ENCODE measurements around the gene C11orf16. TPM values are rescaled to one million over a fixed set of nuclear protein-coding genes. Genes with fewer than 3 reads are reported as not detected.

The C11orf16 gene
- total and polyA plus RNA-seq, 9 of the 15 experiments (the other 6 are each of a cell fraction or from before 2014, with no cell fraction given) = not detected

DNA sequence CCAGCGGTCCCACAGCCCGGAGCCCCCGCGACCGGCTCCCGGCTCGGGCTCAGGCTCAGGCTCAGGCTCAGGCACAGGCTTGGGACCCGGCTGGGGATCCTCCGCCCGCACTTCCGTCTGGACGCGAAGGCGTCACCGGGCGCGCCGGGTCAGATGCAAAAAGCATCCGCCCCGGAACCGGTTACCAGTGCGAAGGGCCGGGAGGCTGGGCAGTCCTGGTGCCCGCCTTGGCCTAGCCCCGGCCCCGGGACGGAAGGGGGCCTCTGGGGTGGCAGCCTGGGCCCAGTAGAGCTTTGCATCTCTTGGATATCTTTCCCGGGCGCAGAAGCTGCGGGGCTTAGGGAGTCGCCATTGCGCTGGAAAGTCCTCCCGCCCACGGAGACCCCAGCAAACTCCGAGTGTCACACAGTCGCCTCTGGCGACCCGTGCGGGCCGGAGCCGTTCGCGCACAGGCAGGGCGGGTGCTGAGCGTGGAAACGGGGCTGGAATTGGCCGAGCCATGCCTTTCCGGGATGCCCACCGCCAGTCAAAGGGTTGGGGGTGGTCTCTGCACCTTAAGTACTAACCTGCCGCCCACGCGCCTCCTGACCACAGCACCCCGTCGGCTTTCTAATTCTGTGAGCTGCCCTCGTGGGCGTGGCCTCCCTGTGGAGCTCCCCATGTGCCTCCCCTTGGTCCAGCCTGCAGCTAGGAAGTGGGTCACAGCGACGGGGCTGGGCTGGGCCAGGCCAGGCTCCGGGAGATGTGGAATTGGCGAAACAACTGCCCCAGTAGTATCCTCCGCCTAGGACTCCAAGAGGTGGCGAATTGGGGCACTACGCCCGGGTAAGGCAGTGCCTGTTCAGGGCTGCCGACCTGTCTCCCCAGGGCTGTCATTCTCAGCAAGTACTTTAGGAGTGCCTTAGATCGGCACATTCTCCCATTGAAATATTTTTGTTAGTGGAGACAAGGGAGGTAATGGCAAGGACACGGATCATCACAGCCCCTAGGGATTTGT lies 31.9 kb upstream of the C11orf16 start, which contains the start of gene TMEM9B (continued):
- TF ChIP-seq MYC (IDR thresholded peaks at IDR 0.05; ENCODE audit: low read depth, low read length) (peak; percentile 71), MYC (CRISPR knock-in tag; IDR thresholded peaks at IDR 0.05; ENCODE audit: borderline replicate concordance, low read depth) (peak; percentile 61; the same call in 1 of the 2 replicates), ELF1 (tag; IDR thresholded peaks at IDR 0.05) (peak; percentile 98), EP400 (IDR thresholded peaks at IDR 0.05) (peak; percentile 94), RBFOX2 (IDR thresholded peaks at IDR 0.05; ENCODE audit: low read depth, low read length) (peak; percentile 97), RCOR1 (IDR thresholded peaks at IDR 0.05; ENCODE audit: borderline replicate concordance in 1 of 2, low read depth in 2 of 2, low read length in 2 of 2) (peak in 1 of 2 experiments; percentile 41; a peak in 1 of 4 replicates), ATF7 (IDR thresholded peaks at IDR 0.05) (peak; percentile 88), POLR2A (conservative IDR thresholded peaks at IDR 0.05) (peak; percentile 94)
- TF ChIP-seq, protein P1, sequence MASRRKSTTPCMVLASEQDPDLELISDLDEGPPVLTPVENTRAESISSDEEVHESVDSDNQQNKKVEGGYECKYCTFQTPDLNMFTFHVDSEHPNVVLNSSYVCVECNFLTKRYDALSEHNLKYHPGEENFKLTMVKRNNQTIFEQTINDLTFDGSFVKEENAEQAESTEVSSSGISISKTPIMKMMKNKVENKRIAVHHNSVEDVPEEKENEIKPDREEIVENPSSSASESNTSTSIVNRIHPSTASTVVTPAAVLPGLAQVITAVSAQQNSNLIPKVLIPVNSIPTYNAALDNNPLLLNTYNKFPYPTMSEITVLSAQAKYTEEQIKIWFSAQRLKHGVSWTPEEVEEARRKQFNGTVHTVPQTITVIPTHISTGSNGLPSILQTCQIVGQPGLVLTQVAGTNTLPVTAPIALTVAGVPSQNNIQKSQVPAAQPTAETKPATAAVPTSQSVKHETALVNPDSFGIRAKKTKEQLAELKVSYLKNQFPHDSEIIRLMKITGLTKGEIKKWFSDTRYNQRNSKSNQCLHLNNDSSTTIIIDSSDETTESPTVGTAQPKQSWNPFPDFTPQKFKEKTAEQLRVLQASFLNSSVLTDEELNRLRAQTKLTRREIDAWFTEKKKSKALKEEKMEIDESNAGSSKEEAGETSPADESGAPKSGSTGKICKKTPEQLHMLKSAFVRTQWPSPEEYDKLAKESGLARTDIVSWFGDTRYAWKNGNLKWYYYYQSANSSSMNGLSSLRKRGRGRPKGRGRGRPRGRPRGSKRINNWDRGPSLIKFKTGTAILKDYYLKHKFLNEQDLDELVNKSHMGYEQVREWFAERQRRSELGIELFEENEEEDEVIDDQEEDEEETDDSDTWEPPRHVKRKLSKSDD (conservative IDR thresholded peaks at IDR 0.05; ENCODE audit: low read length) = peak; percentile 57; the same call in 1 of the 2 replicates
- TF ChIP-seq, protein P2, sequence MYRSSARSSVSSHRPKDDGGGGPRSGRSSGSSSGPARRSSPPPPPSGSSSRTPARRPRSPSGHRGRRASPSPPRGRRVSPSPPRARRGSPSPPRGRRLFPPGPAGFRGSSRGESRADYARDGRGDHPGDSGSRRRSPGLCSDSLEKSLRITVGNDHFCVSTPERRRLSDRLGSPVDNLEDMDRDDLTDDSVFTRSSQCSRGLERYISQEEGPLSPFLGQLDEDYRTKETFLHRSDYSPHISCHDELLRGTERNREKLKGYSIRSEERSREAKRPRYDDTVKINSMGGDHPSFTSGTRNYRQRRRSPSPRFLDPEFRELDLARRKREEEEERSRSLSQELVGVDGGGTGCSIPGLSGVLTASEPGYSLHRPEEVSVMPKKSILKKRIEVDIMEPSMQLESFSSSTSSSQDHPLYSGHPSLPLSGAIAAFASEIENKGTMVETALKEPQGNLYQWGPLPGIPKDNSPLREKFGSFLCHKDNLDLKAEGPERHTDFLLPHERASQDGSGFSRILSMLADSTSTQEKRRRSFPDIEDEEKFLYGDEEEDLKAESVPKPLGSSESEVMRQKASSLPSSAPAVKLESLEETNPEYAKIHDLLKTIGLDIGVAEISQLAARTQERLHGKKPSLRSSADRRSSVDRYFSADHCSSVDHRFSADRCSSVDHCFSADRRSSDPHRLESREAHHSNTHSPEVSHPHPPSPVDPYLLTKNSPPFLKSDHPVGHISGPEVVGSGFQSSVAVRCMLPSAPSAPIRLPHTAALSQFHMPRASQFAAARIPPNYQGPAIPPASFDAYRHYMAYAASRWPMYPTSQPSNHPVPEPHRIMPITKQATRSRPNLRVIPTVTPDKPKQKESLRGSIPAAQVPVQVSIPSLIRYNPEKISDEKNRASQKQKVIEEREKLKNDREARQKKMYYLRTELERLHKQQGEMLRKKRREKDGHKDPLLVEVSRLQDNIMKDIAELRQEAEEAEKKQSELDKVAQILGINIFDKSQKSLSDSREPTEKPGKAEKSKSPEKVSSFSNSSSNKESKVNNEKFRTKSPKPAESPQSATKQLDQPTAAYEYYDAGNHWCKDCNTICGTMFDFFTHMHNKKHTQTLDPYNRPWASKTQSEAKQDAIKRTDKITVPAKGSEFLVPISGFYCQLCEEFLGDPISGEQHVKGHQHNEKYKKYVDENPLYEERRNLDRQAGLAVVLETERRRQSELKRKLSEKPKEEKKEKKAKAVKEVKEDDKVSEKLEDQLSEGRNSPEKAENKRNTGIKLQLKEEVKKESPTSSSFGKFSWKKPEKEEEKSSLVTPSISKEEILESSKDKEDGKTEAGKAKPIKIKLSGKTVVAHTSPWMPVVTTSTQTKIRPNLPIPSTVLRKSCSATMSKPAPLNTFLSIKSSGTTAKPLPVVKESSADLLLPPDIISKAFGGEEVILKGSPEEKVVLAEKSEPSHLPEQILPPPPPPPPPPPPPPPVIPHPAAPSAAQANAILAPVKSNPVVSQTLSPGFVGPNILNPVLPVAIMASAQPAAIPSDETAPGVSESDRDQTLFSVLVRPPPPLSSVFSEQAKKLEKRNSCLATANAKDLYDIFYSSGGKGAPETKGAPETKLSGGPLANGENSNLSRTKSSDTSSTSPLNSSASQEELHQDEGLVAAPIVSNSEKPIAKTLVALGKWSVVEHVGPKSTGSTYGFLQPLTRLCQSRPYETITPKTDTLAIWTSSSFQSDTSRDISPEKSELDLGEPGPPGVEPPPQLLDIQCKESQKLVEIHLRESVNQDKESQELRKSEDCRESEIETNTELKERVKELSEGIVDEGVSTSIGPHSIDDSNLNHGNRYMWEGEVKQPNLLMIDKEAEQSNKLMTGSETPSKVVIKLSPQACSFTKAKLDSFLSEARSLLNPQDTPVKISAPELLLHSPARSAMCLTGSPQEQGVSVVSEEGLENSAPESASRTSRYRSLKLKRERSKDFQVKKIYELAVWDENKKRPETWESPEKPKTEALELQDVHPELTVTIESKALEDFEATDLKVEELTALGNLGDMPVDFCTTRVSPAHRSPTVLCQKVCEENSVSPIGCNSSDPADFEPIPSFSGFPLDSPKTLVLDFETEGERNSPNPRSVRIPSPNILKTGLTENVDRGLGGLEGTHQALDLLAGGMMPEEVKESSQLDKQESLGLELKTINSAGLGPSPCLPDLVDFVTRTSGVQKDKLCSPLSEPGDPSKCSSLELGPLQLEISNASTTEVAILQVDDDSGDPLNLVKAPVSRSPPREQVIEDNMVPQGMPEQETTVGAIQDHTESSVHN (IDR thresholded peaks at IDR 0.05; ENCODE audit: borderline replicate concordance in 1 of 2, low read depth in 1 of 2) = no peak
- TF ChIP-seq, protein P3, sequence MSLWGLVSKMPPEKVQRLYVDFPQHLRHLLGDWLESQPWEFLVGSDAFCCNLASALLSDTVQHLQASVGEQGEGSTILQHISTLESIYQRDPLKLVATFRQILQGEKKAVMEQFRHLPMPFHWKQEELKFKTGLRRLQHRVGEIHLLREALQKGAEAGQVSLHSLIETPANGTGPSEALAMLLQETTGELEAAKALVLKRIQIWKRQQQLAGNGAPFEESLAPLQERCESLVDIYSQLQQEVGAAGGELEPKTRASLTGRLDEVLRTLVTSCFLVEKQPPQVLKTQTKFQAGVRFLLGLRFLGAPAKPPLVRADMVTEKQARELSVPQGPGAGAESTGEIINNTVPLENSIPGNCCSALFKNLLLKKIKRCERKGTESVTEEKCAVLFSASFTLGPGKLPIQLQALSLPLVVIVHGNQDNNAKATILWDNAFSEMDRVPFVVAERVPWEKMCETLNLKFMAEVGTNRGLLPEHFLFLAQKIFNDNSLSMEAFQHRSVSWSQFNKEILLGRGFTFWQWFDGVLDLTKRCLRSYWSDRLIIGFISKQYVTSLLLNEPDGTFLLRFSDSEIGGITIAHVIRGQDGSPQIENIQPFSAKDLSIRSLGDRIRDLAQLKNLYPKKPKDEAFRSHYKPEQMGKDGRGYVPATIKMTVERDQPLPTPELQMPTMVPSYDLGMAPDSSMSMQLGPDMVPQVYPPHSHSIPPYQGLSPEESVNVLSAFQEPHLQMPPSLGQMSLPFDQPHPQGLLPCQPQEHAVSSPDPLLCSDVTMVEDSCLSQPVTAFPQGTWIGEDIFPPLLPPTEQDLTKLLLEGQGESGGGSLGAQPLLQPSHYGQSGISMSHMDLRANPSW (CRISPR knock-in tag; IDR thresholded peaks at IDR 0.05) = 0 out of 2 replicates have a peak, but pooled peaks have one; percentile 53

Data from K562 (cell line).